ENCODE results near the gene PAX6. TPM values are rescaled to one million over a fixed set of nuclear protein-coding genes. Genes with fewer than 3 reads are reported as not detected.

PAX6 gene
- total RNA-seq, 1 donor from 2014 or later, result 0.46 TPM

- intact Hi-C loops (cut with DNase I), result no loop called here
- DNase-seq (ENCODE audit: low spot score), result no peak
These were observed 12.0 kb upstream of the PAX6 start for GRCh38 chr11:31822927-31823643.

GRCh38 chr11:31822175-31822926, 11.2 kb upstream of the PAX6 start:
- intact Hi-C loops (cut with DNase I), result no loop called here
- no peak for DNase-seq (ENCODE audit: low spot score)

GRCh38 chr11:31821766-31822165, 10.6 kb upstream of the PAX6 start:
- no peak for DNase-seq (ENCODE audit: low spot score)
- intact Hi-C loops (cut with DNase I), result no loop called here

- DNase-seq (ENCODE audit: low spot score), result no peak
- intact Hi-C loops (cut with DNase I), result no loop called here
These were observed 10.2 kb upstream of the PAX6 start for GRCh38 chr11:31821235-31821764.

- intact Hi-C loops (cut with DNase I), result no loop called here
- no peak for DNase-seq (ENCODE audit: low spot score)
These were observed 9.3 kb upstream of the PAX6 start for GRCh38 chr11:31820438-31820818.

GRCh38 chr11:31819621-31820437, 8.7 kb upstream of the PAX6 start:
- no peak for DNase-seq (ENCODE audit: low spot score)
- intact Hi-C loops (cut with DNase I), result loop anchor here (10.0 kb wide), 1 partner anchor 175 kb away; no protein-coding TSS in a partner anchor

GRCh38 chr11:31818874-31819331, 7.8 kb upstream of the PAX6 start:
- intact Hi-C loops (cut with DNase I), result loop anchor here (10.0 kb wide), 1 partner anchor 174 kb away; no protein-coding TSS in a partner anchor
- no peak for DNase-seq (ENCODE audit: low spot score)

- no peak for DNase-seq (ENCODE audit: low spot score)
- intact Hi-C loops (cut with DNase I), result loop anchor here (10.0 kb wide), 1 partner anchor 174 kb away; no protein-coding TSS in a partner anchor
These were observed 7.3 kb upstream of the PAX6 start for GRCh38 chr11:31818425-31818755.

GRCh38 chr11:31817621-31818424, 6.7 kb upstream of the PAX6 start:
- no peak for DNase-seq (ENCODE audit: low spot score)
- intact Hi-C loops (cut with DNase I), result loop anchor here (10.0 kb wide), 1 partner anchor 173 kb away; no protein-coding TSS in a partner anchor

- intact Hi-C loops (cut with DNase I), result loop anchor here (10.0 kb wide), 1 partner anchor 172 kb away; no protein-coding TSS in a partner anchor
These were observed 6.0 kb upstream of the PAX6 start for GRCh38 chr11:31817054-31817620.

GRCh38 chr11:31816468-31817053, 5.4 kb upstream of the PAX6 start:
- DNase-seq (ENCODE audit: low spot score), result no peak
- intact Hi-C loops (cut with DNase I), result loop anchor here (10.0 kb wide), 1 partner anchor 172 kb away; no protein-coding TSS in a partner anchor

More at GRCh38 chr11:31817054-31817620, 6.0 kb upstream of the PAX6 start:
- no peak for DNase-seq (ENCODE audit: low spot score)

- DNase-seq (ENCODE audit: low spot score), result no peak
- intact Hi-C loops (cut with DNase I), result loop anchor here (10.0 kb wide), 1 partner anchor 171 kb away; no protein-coding TSS in a partner anchor
These were observed 4.8 kb upstream of the PAX6 start for GRCh38 chr11:31815711-31816467.

- DNase-seq (ENCODE audit: low spot score), result no peak
- intact Hi-C loops (cut with DNase I), result loop anchor here (10.0 kb wide), 1 partner anchor 170 kb away; no protein-coding TSS in a partner anchor
These were observed 3.2 kb upstream of the PAX6 start for GRCh38 chr11:31814176-31814868.

GRCh38 chr11:31813391-31814175, 2.5 kb upstream of the PAX6 start:
- intact Hi-C loops (cut with DNase I), result loop anchor here (10.0 kb wide), 1 partner anchor 169 kb away; no protein-coding TSS in a partner anchor
- no peak for DNase-seq (ENCODE audit: low spot score)
